ENCODE measurements around the gene CDK12. TPM values are rescaled to one million over a fixed set of nuclear protein-coding genes. Genes with fewer than 3 reads are reported as not detected.

The CDK12 gene
- total RNA-seq, 1 donor from 2014 or later, result 55.7 TPM

DNA sequence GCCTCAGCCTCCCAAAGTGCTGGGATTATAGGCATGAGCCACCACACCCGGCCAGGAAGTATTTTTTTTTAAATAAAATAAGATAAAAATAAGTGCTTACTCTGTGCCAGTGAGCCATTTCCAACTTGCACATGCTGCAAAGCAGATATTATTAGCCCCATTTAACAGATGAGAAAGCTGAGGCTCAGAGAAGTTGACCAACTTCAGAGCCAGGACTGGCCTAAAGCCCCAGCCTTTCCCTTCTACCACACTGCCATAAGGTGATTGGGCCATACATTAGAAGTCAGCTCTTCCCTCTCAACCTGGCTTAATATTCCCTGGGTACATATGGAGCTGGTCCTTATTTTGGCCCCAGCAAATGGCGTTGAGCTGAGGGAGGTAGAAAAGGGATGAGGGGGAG is 121.4 kb downstream of the CDK12 start:
- no peak overlapping the region for H3K9ac ChIP-seq (ENCODE audit: low read length)
- H3K36me3 ChIP-seq (ENCODE audit: insufficient read depth, low read length), result no peaks in the 10 kb centered on the region
- no peak overlapping the region for H3K27ac ChIP-seq (ENCODE audit: low read depth, low read length)
- H3K9me3 ChIP-seq (ENCODE audit: insufficient read depth, low read depth, low read length), result no peaks in the 10 kb centered on the region
- TF ChIP-seq, protein P1, sequence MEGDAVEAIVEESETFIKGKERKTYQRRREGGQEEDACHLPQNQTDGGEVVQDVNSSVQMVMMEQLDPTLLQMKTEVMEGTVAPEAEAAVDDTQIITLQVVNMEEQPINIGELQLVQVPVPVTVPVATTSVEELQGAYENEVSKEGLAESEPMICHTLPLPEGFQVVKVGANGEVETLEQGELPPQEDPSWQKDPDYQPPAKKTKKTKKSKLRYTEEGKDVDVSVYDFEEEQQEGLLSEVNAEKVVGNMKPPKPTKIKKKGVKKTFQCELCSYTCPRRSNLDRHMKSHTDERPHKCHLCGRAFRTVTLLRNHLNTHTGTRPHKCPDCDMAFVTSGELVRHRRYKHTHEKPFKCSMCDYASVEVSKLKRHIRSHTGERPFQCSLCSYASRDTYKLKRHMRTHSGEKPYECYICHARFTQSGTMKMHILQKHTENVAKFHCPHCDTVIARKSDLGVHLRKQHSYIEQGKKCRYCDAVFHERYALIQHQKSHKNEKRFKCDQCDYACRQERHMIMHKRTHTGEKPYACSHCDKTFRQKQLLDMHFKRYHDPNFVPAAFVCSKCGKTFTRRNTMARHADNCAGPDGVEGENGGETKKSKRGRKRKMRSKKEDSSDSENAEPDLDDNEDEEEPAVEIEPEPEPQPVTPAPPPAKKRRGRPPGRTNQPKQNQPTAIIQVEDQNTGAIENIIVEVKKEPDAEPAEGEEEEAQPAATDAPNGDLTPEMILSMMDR (IDR thresholded peaks at IDR 0.05; ENCODE audit: insufficient read depth, low read depth, low read length), result no peak
- TF ChIP-seq EZH2 (IDR thresholded peaks at IDR 0.05; ENCODE audit: insufficient read depth, low read length), result no peak
- no peaks in the 10 kb centered on the region for H3K4me1 ChIP-seq (ENCODE audit: insufficient read depth, low read length)
- FAIRE-seq (no peak), DNase-seq (ENCODE audit: low read depth) (no peak)
- no peak overlapping the region for H2AFZ ChIP-seq (ENCODE audit: low read depth, low read length)
- H3K4me3 ChIP-seq (ENCODE audit: insufficient read depth, low read depth, low read length), result no peak overlapping the region
- Mint-ChIP-seq H3K27ac (ENCODE audit: unreplicated experiment) (no peak overlapping the region), H3K36me3 (ENCODE audit: low read depth, unreplicated experiment) (peaks cover 2% of the 10 kb centered on the region), H3K4me3 (ENCODE audit: unreplicated experiment) (no peak overlapping the region), H3K9me3 (ENCODE audit: unreplicated experiment) (peaks cover 3% of the 10 kb centered on the region), H3K4me1 (ENCODE audit: low read depth, unreplicated experiment) (no peaks in the 10 kb centered on the region), H3K27me3 (ENCODE audit: low read depth, unreplicated experiment) (peaks cover 57% of the 10 kb centered on the region)
- no peaks in the 10 kb centered on the region for H3K79me2 ChIP-seq (ENCODE audit: insufficient read depth, low read length)
- H3K27me3 ChIP-seq (ENCODE audit: insufficient read depth, low read length), result peaks cover 22% of the 10 kb centered on the region
- no peak overlapping the region for H3K4me2 ChIP-seq (ENCODE audit: low read length)
- no peaks in the 10 kb centered on the region for H4K20me1 ChIP-seq (ENCODE audit: insufficient read depth, low read length)

Other genes with a start within 250 kb of the CDK12 start
- gene STAC2, start 235.5 kb upstream of the CDK12 start, total RNA-seq, result not detected in 2 replicates
- 18.3 and 21.6 TPM in 2 replicates for gene FBXL20, start 59.9 kb upstream of the CDK12 start, total RNA-seq
- 43.8 and 46.6 TPM in 2 replicates for gene MED1, start 10.2 kb upstream of the CDK12 start, total RNA-seq
- not detected in 2 replicates for gene NEUROD2, start 146.4 kb downstream of the CDK12 start, total RNA-seq
- 0.26 and 0.39 TPM in 2 replicates for gene PPP1R1B, start 165.5 kb downstream of the CDK12 start, total RNA-seq
- gene STARD3, start 175.7 kb downstream of the CDK12 start, total RNA-seq, result 51.2 and 62.1 TPM in 2 replicates
- gene TCAP, start 203.9 kb downstream of the CDK12 start, total RNA-seq, result 0.98 and 1.4 TPM in 2 replicates
- 0.59 and 1.5 TPM in 2 replicates for gene PNMT, start 207.0 kb downstream of the CDK12 start, total RNA-seq
- 12.2 and 15.6 TPM in 2 replicates for gene PGAP3, start 226.6 kb downstream of the CDK12 start, total RNA-seq
- gene ERBB2, start 238.6 kb downstream of the CDK12 start, total RNA-seq, result 64.0 and 70.4 TPM in 2 replicates